Stimulated activated effector memory CD8-positive, alpha-beta T cell treated with anti-CD3 and anti-CD28 coated beads, Interleukin-12 subunit alpha, Interleukin-12 subunit beta, amount 100 ng/mL, for 72 hours (primary cell): ENCODE data around the gene HOPX.
A peak's percentile ranks its signal among the peaks of the same experiment; 100 is the strongest.
"Not testable (repeated sequence)": the region's sequence is repeated elsewhere in the genome, so short reads cannot be mapped to it uniquely, and the experiment has no call there.

Source experiments
- ATAC-seq: fragments of 150-1000 bp; cut with Tn5 transposase; 2 replicates; pipeline ENCODE4 v1.10.0; 2021
- DNase-seq, 2 donors: peaks; one replicate each; pipeline ENCODE4 v3.0.0; 2021 to 2022; ENCODE audit warnings: low spot score in 2 of 2
- H3K27ac Mint-ChIP-seq: one replicate; pipeline ENCODE4 v1.8.0; 2022; ENCODE audit warnings: mild to moderate bottlenecking, mixed read lengths
- H3K36me3 Mint-ChIP-seq: one replicate; pipeline ENCODE4 v1.8.0; 2022; ENCODE audit warnings: mild to moderate bottlenecking, mixed read lengths
- H3K4me1 Mint-ChIP-seq: one replicate; pipeline ENCODE4 v1.8.0; 2022; ENCODE audit warnings: mixed read lengths
- H3K4me3 Mint-ChIP-seq: one replicate; pipeline ENCODE4 v1.8.0; 2022; ENCODE audit warnings: mild to moderate bottlenecking, mixed read lengths
- H3K9me3 Mint-ChIP-seq: one replicate; pipeline ENCODE4 v1.8.0; 2022; ENCODE audit warnings: mixed read lengths

Gene HOPX

GRCh38 chr4:56653461-56654237 lies 27.4 kb downstream of the HOPX start:
- Mint-ChIP-seq H3K9me3 (peaks cover 2% of the 10 kb centered on the region), H3K4me1 (peaks cover 60% of the 10 kb centered on the region), H3K36me3 (peaks cover 77% of the 10 kb centered on the region), H3K27ac (peak overlapping the region; percentile 96), H3K4me3 (peak overlapping the region; percentile 97)
- ATAC-seq (peak; percentile 47), DNase-seq (peak; percentile 25 to 81)

- DNase-seq (no peak), ATAC-seq (no peak)
- Mint-ChIP-seq H3K4me3 (peak overlapping the region; percentile 97), H3K36me3 (peaks cover 92% of the 10 kb centered on the region), H3K27ac (peak overlapping the region; percentile 96), H3K4me1 (peaks cover 58% of the 10 kb centered on the region), H3K9me3 (peaks cover 2% of the 10 kb centered on the region)
Observed at GRCh38 chr4:56652196-56652595, 28.9 kb downstream of the HOPX start.

- Mint-ChIP-seq H3K9me3 (peaks cover 8% of the 10 kb centered on the region), H3K4me3 (peak overlapping the region; percentile 97), H3K4me1 (peaks cover 69% of the 10 kb centered on the region), H3K27ac (peak overlapping the region; percentile 96), H3K36me3 (peaks cover 95% of the 10 kb centered on the region)
- ATAC-seq (no peak), DNase-seq (no peak)
Observed at GRCh38 chr4:56651056-56651350, 30.1 kb downstream of the HOPX start.

- Mint-ChIP-seq H3K9me3 (peaks cover 10% of the 10 kb centered on the region), H3K36me3 (peaks cover 98% of the 10 kb centered on the region), H3K4me3 (peak overlapping the region; percentile 97), H3K27ac (peak overlapping the region; percentile 96), H3K4me1 (peaks cover 72% of the 10 kb centered on the region)
- no peak for DNase-seq
- peak; percentile 67 for ATAC-seq
Observed at GRCh38 chr4:56650262-56651055, 30.6 kb downstream of the HOPX start.

- no peak for DNase-seq
- Mint-ChIP-seq H3K27ac (peak overlapping the region; percentile 96), H3K36me3 (peaks cover 90% of the 10 kb centered on the region), H3K9me3 (peaks cover 10% of the 10 kb centered on the region), H3K4me1 (peaks cover 72% of the 10 kb centered on the region), H3K4me3 (peak overlapping the region; percentile 97)
- peak; percentile 63 for ATAC-seq
Observed at GRCh38 chr4:56649445-56650261, 31.4 kb downstream of the HOPX start.

GRCh38 chr4:56648824-56649151 lies 32.3 kb downstream of the HOPX start:
- Mint-ChIP-seq H3K9me3 (peaks cover 10% of the 10 kb centered on the region), H3K4me3 (peak overlapping the region; percentile 97), H3K36me3 (peaks cover 81% of the 10 kb centered on the region), H3K27ac (peak overlapping the region; percentile 96), H3K4me1 (peaks cover 72% of the 10 kb centered on the region)
- ATAC-seq (no peak), DNase-seq (no peak)

GRCh38 chr4:56648021-56648823 lies 32.9 kb downstream of the HOPX start:
- peaks cover 10% of the 10 kb centered on the region for H3K9me3 Mint-ChIP-seq
- ATAC-seq (peak; percentile 60), DNase-seq (no peak)
- H3K36me3 Mint-ChIP-seq = peaks cover 76% of the 10 kb centered on the region
- peaks cover 70% of the 10 kb centered on the region for H3K4me1 Mint-ChIP-seq
- H3K27ac Mint-ChIP-seq = peak overlapping the region; percentile 96
- peak overlapping the region; percentile 97 for H3K4me3 Mint-ChIP-seq

- H3K4me3 Mint-ChIP-seq = peak overlapping the region; percentile 19
- peaks cover 72% of the 10 kb centered on the region for H3K4me1 Mint-ChIP-seq
- peaks cover 60% of the 10 kb centered on the region for H3K36me3 Mint-ChIP-seq
- H3K9me3 Mint-ChIP-seq = peaks cover 10% of the 10 kb centered on the region
- peak overlapping the region; percentile 96 for H3K27ac Mint-ChIP-seq
- DNase-seq (no peak), ATAC-seq (no peak)
Observed at GRCh38 chr4:56646341-56646740, 34.8 kb downstream of the HOPX start.

GRCh38 chr4:56643596-56643995 lies 37.5 kb downstream of the HOPX start:
- DNase-seq (no peak), ATAC-seq (no peak)
- Mint-ChIP-seq H3K4me1 (peaks cover 69% of the 10 kb centered on the region), H3K36me3 (peaks cover 44% of the 10 kb centered on the region), H3K4me3 (no peak overlapping the region), H3K27ac (no peak overlapping the region), H3K9me3 (peaks cover 7% of the 10 kb centered on the region)

- Mint-ChIP-seq H3K4me1 (peaks cover 73% of the 10 kb centered on the region), H3K9me3 (peaks cover 7% of the 10 kb centered on the region), H3K4me3 (peak overlapping the region; percentile 61), H3K27ac (peak overlapping the region; percentile 74), H3K36me3 (peaks cover 39% of the 10 kb centered on the region)
- ATAC-seq (peak; percentile 85), DNase-seq (no peak)
Observed at GRCh38 chr4:56641494-56642051, 39.5 kb downstream of the HOPX start.

- Mint-ChIP-seq H3K36me3 (peaks cover 34% of the 10 kb centered on the region), H3K4me3 (peak overlapping the region; percentile 61), H3K9me3 (peaks cover under 1% of the 10 kb centered on the region), H3K4me1 (peaks cover 68% of the 10 kb centered on the region), H3K27ac (peak overlapping the region; percentile 74)
- peak; percentile 87 for ATAC-seq
- peak in 1 of 2 donors; percentile 76 for DNase-seq
Observed at GRCh38 chr4:56640621-56641493, 40.2 kb downstream of the HOPX start.

- peaks cover 46% of the 10 kb centered on the region for H3K36me3 Mint-ChIP-seq
- H3K27ac Mint-ChIP-seq = peak overlapping the region; percentile 74
- ATAC-seq (no peak), DNase-seq (no peak)
- peaks cover 60% of the 10 kb centered on the region for H3K4me1 Mint-ChIP-seq
- no peaks in the 10 kb centered on the region for H3K9me3 Mint-ChIP-seq
- peak overlapping the region; percentile 61 for H3K4me3 Mint-ChIP-seq
Observed at GRCh38 chr4:56637791-56638190, 43.3 kb downstream of the HOPX start.

- Mint-ChIP-seq H3K27ac (no peak overlapping the region), H3K4me1 (peaks cover 55% of the 10 kb centered on the region), H3K9me3 (no peaks in the 10 kb centered on the region), H3K4me3 (peak overlapping the region; percentile 61), H3K36me3 (peaks cover 46% of the 10 kb centered on the region)
- ATAC-seq = no peak
- DNase-seq = no peak
Observed at GRCh38 chr4:56637154-56637553, 43.9 kb downstream of the HOPX start.

GRCh38 chr4:56634954-56635353 lies 46.1 kb downstream of the HOPX start:
- H3K9me3 Mint-ChIP-seq, H3K27ac Mint-ChIP-seq, ATAC-seq, H3K4me3 Mint-ChIP-seq, DNase-seq: not testable (repeated sequence)
- peaks cover 35% of the 10 kb centered on the region for H3K4me1 Mint-ChIP-seq
- peaks cover 31% of the 10 kb centered on the region for H3K36me3 Mint-ChIP-seq
